ENCODE measurements around the gene SS18. TPM values are rescaled to one million over a fixed set of nuclear protein-coding genes. Genes with fewer than 3 reads are reported as not detected.

The SS18 gene
- total RNA-seq, 1 donor from 2014 or later: 86.7 TPM

GRCh38 chr18:25998461-25998860, 92.0 kb downstream of the SS18 start:
- no peaks in the 10 kb centered on the region for H3K4me1 Mint-ChIP-seq (ENCODE audit: low read depth)
- no peak overlapping the region for H3K27ac Mint-ChIP-seq (ENCODE audit: unreplicated experiment)
- TF ChIP-seq CTCF (IDR thresholded peaks at IDR 0.05): no peak
- DNase-seq (ENCODE audit: low spot score): no peak
- H3K27me3 Mint-ChIP-seq (ENCODE audit: low read depth): no peaks in the 10 kb centered on the region
- no peak overlapping the region for H3K4me3 Mint-ChIP-seq (ENCODE audit: unreplicated experiment)
- H3K9me3 Mint-ChIP-seq (ENCODE audit: low read depth): peaks cover 7% of the 10 kb centered on the region
- no peaks in the 10 kb centered on the region for H3K36me3 Mint-ChIP-seq (ENCODE audit: low read depth)

GRCh38 chr18:25992566-25992965, 97.8 kb downstream of the SS18 start:
- TF ChIP-seq CTCF (IDR thresholded peaks at IDR 0.05): no peak
- Mint-ChIP-seq H3K4me1 (ENCODE audit: low read depth) (no peaks in the 10 kb centered on the region), H3K36me3 (ENCODE audit: low read depth) (no peaks in the 10 kb centered on the region), H3K9me3 (ENCODE audit: low read depth) (no peaks in the 10 kb centered on the region), H3K27me3 (ENCODE audit: low read depth) (no peaks in the 10 kb centered on the region), H3K27ac (ENCODE audit: unreplicated experiment) (no peak overlapping the region), H3K4me3 (ENCODE audit: unreplicated experiment) (no peak overlapping the region)
- DNase-seq (ENCODE audit: low spot score): no peak

DNA sequence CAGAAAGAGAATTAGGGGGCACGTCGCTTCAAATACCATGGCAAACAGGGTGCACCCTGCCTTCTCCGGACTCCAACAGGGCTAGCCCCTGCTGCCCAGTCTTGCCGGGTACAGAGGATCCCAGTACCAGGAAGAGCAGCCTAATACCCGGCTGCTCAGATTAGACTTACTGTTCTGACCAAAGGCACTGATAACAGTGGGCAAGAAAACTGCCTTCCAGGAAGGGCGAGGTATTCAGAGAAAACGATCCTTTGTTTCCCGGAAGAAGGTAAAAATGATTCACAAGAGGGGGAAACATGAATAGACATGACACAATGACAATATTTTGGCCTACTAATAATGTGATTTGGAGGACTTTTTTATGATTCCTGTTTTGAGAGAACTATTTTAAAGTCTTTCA, 99.9 kb downstream of the SS18 start:
- H3K27me3 Mint-ChIP-seq (ENCODE audit: low read depth): no peaks in the 10 kb centered on the region
- H3K27ac Mint-ChIP-seq (ENCODE audit: unreplicated experiment): no peak overlapping the region
- H3K4me1 Mint-ChIP-seq (ENCODE audit: low read depth): no peaks in the 10 kb centered on the region
- no peak overlapping the region for H3K4me3 Mint-ChIP-seq (ENCODE audit: unreplicated experiment)
- DNase-seq (ENCODE audit: low spot score): no peak
- H3K36me3 Mint-ChIP-seq (ENCODE audit: low read depth): peaks cover under 1% of the 10 kb centered on the region
- no peaks in the 10 kb centered on the region for H3K9me3 Mint-ChIP-seq (ENCODE audit: low read depth)
- no peak for TF ChIP-seq CTCF (IDR thresholded peaks at IDR 0.05)

DNA sequence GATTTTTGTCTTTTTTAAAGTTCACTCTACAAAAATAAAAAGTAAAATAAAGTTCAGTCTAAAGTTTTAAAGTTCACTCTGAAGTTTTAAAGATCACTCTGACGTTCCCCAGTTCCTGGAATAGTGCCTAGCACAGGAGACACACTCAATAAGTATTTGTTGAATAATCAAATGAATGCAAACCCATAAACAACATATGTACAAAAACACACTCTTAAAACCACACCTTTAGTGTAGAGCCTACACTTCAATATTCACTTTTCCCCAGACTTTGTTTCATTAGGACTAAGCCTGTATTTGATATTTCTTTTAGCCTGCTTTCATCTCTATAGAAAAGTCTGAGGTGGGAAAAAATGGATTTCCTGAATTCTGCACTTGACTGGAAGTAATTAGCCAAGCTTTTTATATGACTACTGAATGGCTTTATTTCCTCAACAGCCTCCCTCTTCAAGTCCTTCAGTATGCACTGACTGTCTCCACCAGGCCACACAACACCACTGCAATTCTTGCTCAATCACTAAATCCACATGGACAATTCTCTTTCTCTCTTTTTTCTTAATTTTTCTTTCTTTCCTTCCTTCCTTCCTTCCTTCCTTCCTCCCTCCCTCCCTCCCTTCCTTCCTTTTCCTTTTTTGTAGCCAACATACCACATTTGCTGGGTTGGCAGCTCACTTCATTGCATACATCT, 104.6 kb downstream of the SS18 start:
- Mint-ChIP-seq H3K9me3 (ENCODE audit: low read depth) (no peaks in the 10 kb centered on the region), H3K27me3 (ENCODE audit: low read depth) (no peaks in the 10 kb centered on the region), H3K4me1 (ENCODE audit: low read depth) (peaks cover 13% of the 10 kb centered on the region), H3K36me3 (ENCODE audit: low read depth) (peaks cover 1% of the 10 kb centered on the region), H3K27ac (ENCODE audit: unreplicated experiment) (no peak overlapping the region), H3K4me3 (ENCODE audit: unreplicated experiment) (no peak overlapping the region)
- no peak for DNase-seq (ENCODE audit: low spot score)
- no peak for TF ChIP-seq CTCF (IDR thresholded peaks at IDR 0.05)

DNA sequence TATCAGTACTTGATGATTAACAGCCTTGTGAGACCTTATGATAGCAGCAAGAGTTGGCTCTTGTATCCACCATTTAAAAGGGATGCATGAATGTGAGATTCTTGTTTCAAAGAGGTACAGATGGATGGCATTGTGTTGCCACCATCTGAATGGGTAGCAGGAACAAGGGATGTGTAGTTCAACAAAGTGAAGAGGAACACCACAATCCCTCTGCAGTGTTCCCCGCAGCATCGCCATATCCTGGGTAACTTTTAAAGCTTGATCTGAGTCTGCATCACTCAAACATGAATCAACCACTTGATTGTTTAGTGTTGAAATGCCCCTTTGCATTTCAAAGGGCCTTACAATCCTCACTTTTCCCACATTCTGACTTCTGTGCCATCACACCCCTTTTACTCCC, 106.7 kb downstream of the SS18 start:
- H3K27me3 Mint-ChIP-seq (ENCODE audit: low read depth): no peaks in the 10 kb centered on the region
- H3K4me1 Mint-ChIP-seq (ENCODE audit: low read depth): peaks cover 13% of the 10 kb centered on the region
- no peak for TF ChIP-seq CTCF (IDR thresholded peaks at IDR 0.05)
- H3K36me3 Mint-ChIP-seq (ENCODE audit: low read depth): peaks cover 1% of the 10 kb centered on the region
- no peak overlapping the region for H3K4me3 Mint-ChIP-seq (ENCODE audit: unreplicated experiment)
- DNase-seq (ENCODE audit: low spot score): no peak
- no peak overlapping the region for H3K27ac Mint-ChIP-seq (ENCODE audit: unreplicated experiment)
- H3K9me3 Mint-ChIP-seq (ENCODE audit: low read depth): no peaks in the 10 kb centered on the region

Measured in chondrocyte (in vitro differentiated cells).